Gastrocnemius medialis (tissue), 4 donors: Measurements from ENCODE around the gene PRR5.

Source experiments
- CTCF ChIP-seq, 5 experiments: fragments of 450-650 bp in 3 of 5; fragments of 200-600 bp in 2 of 5; sonication (generic) in 2 of 5; IDR thresholded peaks in 4 of 5; conservative IDR thresholded peaks in 1 of 5; 1 replicate in 4 of 5; 2 replicates in 1 of 5; pipeline ENCODE4 v1.5.1; 2016 to 2019; ENCODE audit warnings: antibody characterized with exemption in 5 of 5, mild to moderate bottlenecking in 3 of 5, moderate library complexity in 3 of 5
- POLR2A ChIP-seq, 2 donors: fragments of 450-650 bp; IDR thresholded peaks; one replicate each; pipeline ENCODE4 v1.6.1; 2017; ENCODE audit warnings: antibody characterized with exemption in 2 of 2, mild to moderate bottlenecking in 2 of 2, moderate library complexity in 2 of 2

GRCh38 chr22:44734278-44734677, 32.3 kb downstream of the PRR5 start:
- TF ChIP-seq POLR2A (IDR thresholded peaks at IDR 0.05) = no peak
- no peak for TF ChIP-seq CTCF (IDR thresholded peaks at IDR 0.05 in 4 of 5, conservative IDR thresholded peaks at IDR 0.05 in 1 of 5)
